GM19452 (cell line): ENCODE results near the gene CPLX3.

Source experiments
- ATAC-seq: cut with Tn5 transposase; IDR thresholded peaks from one replicate; pipeline ENCODE4 v1.9.1; 2021; ENCODE audit not compliant: unreplicated experiment

CPLX3 gene

GRCh38 chr15:74802290-74802689 is 24.1 kb upstream of the CPLX3 start:
- no peak for ATAC-seq

GRCh38 chr15:74802862-74803447 is 23.5 kb upstream of the CPLX3 start:
- no peak for ATAC-seq

- no peak for ATAC-seq
Observed at GRCh38 chr15:74804935-74805334, 21.5 kb upstream of the CPLX3 start.

- ATAC-seq, result no peak
Observed at GRCh38 chr15:74807282-74807681, 19.1 kb upstream of the CPLX3 start.

GRCh38 chr15:74808078-74808839 is 18.2 kb upstream of the CPLX3 start:
- ATAC-seq, result no peak

GRCh38 chr15:74808840-74809229 is 17.6 kb upstream of the CPLX3 start:
- no peak for ATAC-seq

- no peak for ATAC-seq
Observed at GRCh38 chr15:74809242-74809641, 17.2 kb upstream of the CPLX3 start.

- ATAC-seq, result no peak
Observed at GRCh38 chr15:74809956-74810355, 16.5 kb upstream of the CPLX3 start.

GRCh38 chr15:74812533-74812932 is 13.9 kb upstream of the CPLX3 start, which contains the start of gene LMAN1L:
TSS of gene LMAN1L (plus strand) at chr15:74812835. CDS start at chr15:74812855, 20 bp downstream.
- ATAC-seq, result no peak

- no peak for ATAC-seq
Observed at GRCh38 chr15:74815121-74815934, 11.1 kb upstream of the CPLX3 start.

- ATAC-seq, result no peak
Observed at GRCh38 chr15:74815961-74816360, 10.5 kb upstream of the CPLX3 start.

GRCh38 chr15:74816624-74817369 is 9.6 kb upstream of the CPLX3 start:
- ATAC-seq, result no peak

- ATAC-seq, result no peak
Observed at GRCh38 chr15:74817370-74817737, 9.1 kb upstream of the CPLX3 start.

- no peak for ATAC-seq
Observed at GRCh38 chr15:74820056-74820455, 6.4 kb upstream of the CPLX3 start.

GRCh38 chr15:74821091-74821789 is 5.2 kb upstream of the CPLX3 start:
- peak; percentile 70 for ATAC-seq

GRCh38 chr15:74821790-74822158 is 4.7 kb upstream of the CPLX3 start:
- ATAC-seq, result no peak

- no peak for ATAC-seq
Observed at GRCh38 chr15:74822233-74822632, 4.2 kb upstream of the CPLX3 start.

GRCh38 chr15:74823324-74823723 is 3.1 kb upstream of the CPLX3 start:
- ATAC-seq, result no peak

GRCh38 chr15:74824976-74825375 is 1.5 kb upstream of the CPLX3 start:
- no peak for ATAC-seq

- no peak for ATAC-seq
Observed at GRCh38 chr15:74825866-74826265, 561 bp upstream of the CPLX3 start.

GRCh38 chr15:74826921-74827320 is 494 bp downstream of the CPLX3 start:
- ATAC-seq, result no peak
